Bone marrow (tissue), 2 donors: Measurements from ENCODE around the gene WDR18.

Experiments used
- DNase-seq, 2 donors: peaks; one replicate each; lab custom pipeline; 2025; lab: John Stamatoyannopoulos, UW

Gene WDR18

GRCh38 chr19:984165-984967 lies at the start of gene WDR18:
Gene WDR18 (plus strand): TSS chr19:984345. CDS start chr19:984354, 9 bp downstream.
- peak; percentile 42 to 77 for DNase-seq

- peak in 1 of 2 donors; percentile 29 for DNase-seq
These were observed 49.2 kb upstream of the WDR18 start for GRCh38 chr19:934865-935479.

GRCh38 chr19:936175-936546 lies 48.0 kb upstream of the WDR18 start:
- no peak for DNase-seq

- no peak for DNase-seq
These were observed 46.9 kb upstream of the WDR18 start for GRCh38 chr19:937259-937694.

- DNase-seq, result no peak
These were observed 45.8 kb upstream of the WDR18 start for GRCh38 chr19:938233-938923.

- DNase-seq, result no peak
These were observed 44.7 kb upstream of the WDR18 start for GRCh38 chr19:939439-939838.

GRCh38 chr19:939922-940321 lies 44.2 kb upstream of the WDR18 start:
- no peak for DNase-seq

GRCh38 chr19:940591-941291 lies 43.4 kb upstream of the WDR18 start:
- DNase-seq, result peak; percentile 51 to 75

- DNase-seq, result no peak
These were observed 42.6 kb upstream of the WDR18 start for GRCh38 chr19:941292-942132.

GRCh38 chr19:942133-942645 lies 42.0 kb upstream of the WDR18 start:
- DNase-seq, result no peak

- no peak for DNase-seq
These were observed 40.5 kb upstream of the WDR18 start for GRCh38 chr19:943551-944170.

- no peak for DNase-seq
These were observed 40.0 kb upstream of the WDR18 start for GRCh38 chr19:944171-944567.

- no peak for DNase-seq
These were observed 39.4 kb upstream of the WDR18 start for GRCh38 chr19:944663-945241.

- DNase-seq, result no peak
These were observed 38.5 kb upstream of the WDR18 start for GRCh38 chr19:945401-946252.

- no peak for DNase-seq
These were observed 36.9 kb upstream of the WDR18 start for GRCh38 chr19:947090-947706.

GRCh38 chr19:947707-948539 lies 36.2 kb upstream of the WDR18 start:
- peak; percentile 38 to 92 for DNase-seq

- DNase-seq, result no peak
These were observed 35.2 kb upstream of the WDR18 start for GRCh38 chr19:948842-949496.
